ENCODE measurements around the gene CISH. TPM values are rescaled to one million over a fixed set of nuclear protein-coding genes. Genes with fewer than 3 reads are reported as not detected.

Gene CISH
- total RNA-seq, 4 donors from 2014 or later: 5.5 to 15.5 (median 5.8) TPM

- H3K4me3 ChIP-seq: no peak overlapping the region
- no peak for TF ChIP-seq POLR2A (IDR thresholded peaks at IDR 0.05)
- TF ChIP-seq EP300 (IDR thresholded peaks at IDR 0.05): no peak
- no peak for TF ChIP-seq CTCF (IDR thresholded peaks at IDR 0.05)
- H3K27ac ChIP-seq: peak overlapping the region in 3 of 4 donors; percentile 44 to 86 (median 84)
- peaks cover 0 to 2% (median 0%) of the 10 kb centered on the region in 3 donors for H3K36me3 ChIP-seq
- H3K9me3 ChIP-seq: no peaks in the 10 kb centered on the region
- 65 to 72% methylated on average over 6 of the region's 6 CpGs for WGBS, 2 donors
- H3K27me3 ChIP-seq: no peaks in the 10 kb centered on the region
- no peak for DNase-seq (ENCODE audit: low spot score in 2 of 2)
- peaks cover 0 to 74% (median 30%) of the 10 kb centered on the region in 4 donors for H3K4me1 ChIP-seq
These were observed 1.6 kb upstream of the CISH start for GRCh38 chr3:50612970-50613846.

GRCh38 chr3:50612234-50612882 lies 784 bp upstream of the CISH start:
- peaks cover 0 to 74% (median 25%) of the 10 kb centered on the region in 4 donors for H3K4me1 ChIP-seq
- peaks cover 0 to 11% (median 0%) of the 10 kb centered on the region in 3 donors for H3K36me3 ChIP-seq
- H3K27me3 ChIP-seq: no peaks in the 10 kb centered on the region
- DNase-seq (ENCODE audit: low spot score in 2 of 2): no peak
- no peaks in the 10 kb centered on the region for H3K9me3 ChIP-seq
- peak overlapping the region; percentile 46 to 67 (median 54) for H3K4me3 ChIP-seq
- H3K27ac ChIP-seq: peak overlapping the region; percentile 44 to 86 (median 83)
- WGBS, 2 donors: 6 to 9% methylated on average over 19 to 26 of the region's 29 CpGs
- TF ChIP-seq EP300 (IDR thresholded peaks at IDR 0.05): no peak
- peak in 1 of 5 experiments; percentile 5 for TF ChIP-seq CTCF (IDR thresholded peaks at IDR 0.05)
- TF ChIP-seq POLR2A (IDR thresholded peaks at IDR 0.05): peak in 1 of 2 donors; percentile 27

GRCh38 chr3:50610992-50611463 lies 546 bp downstream of the CISH start:
- DNase-seq (ENCODE audit: low spot score in 2 of 2): no peak
- WGBS, 2 donors: 12 to 16% methylated on average over 10 of the region's 10 CpGs
- peak overlapping the region; percentile 44 to 86 (median 83) for H3K27ac ChIP-seq
- H3K9me3 ChIP-seq: no peaks in the 10 kb centered on the region
- peaks cover 0 to 78% (median 26%) of the 10 kb centered on the region in 4 donors for H3K4me1 ChIP-seq
- H3K4me3 ChIP-seq: peak overlapping the region; percentile 46 to 67 (median 54)
- H3K27me3 ChIP-seq: no peaks in the 10 kb centered on the region
- TF ChIP-seq CTCF (IDR thresholded peaks at IDR 0.05) (no peak), POLR2A (IDR thresholded peaks at IDR 0.05) (no peak), EP300 (IDR thresholded peaks at IDR 0.05) (no peak)
- H3K36me3 ChIP-seq: peaks cover 0 to 24% (median 0%) of the 10 kb centered on the region in 3 donors

- no peaks in the 10 kb centered on the region for H3K9me3 ChIP-seq
- peak overlapping the region; percentile 46 to 67 (median 54) for H3K4me3 ChIP-seq
- peak overlapping the region; percentile 44 to 86 (median 83) for H3K27ac ChIP-seq
- TF ChIP-seq EP300 (IDR thresholded peaks at IDR 0.05): no peak
- no peak for TF ChIP-seq CTCF (IDR thresholded peaks at IDR 0.05)
- no peak for TF ChIP-seq POLR2A (IDR thresholded peaks at IDR 0.05)
- H3K27me3 ChIP-seq: no peaks in the 10 kb centered on the region
- peaks cover 0 to 25% (median 0%) of the 10 kb centered on the region in 3 donors for H3K36me3 ChIP-seq
- WGBS, 2 donors: 76 to 82% methylated on average over 6 of the region's 6 CpGs
- peaks cover 0 to 80% (median 28%) of the 10 kb centered on the region in 4 donors for H3K4me1 ChIP-seq
- no peak for DNase-seq (ENCODE audit: low spot score in 2 of 2)
These were observed 1.2 kb downstream of the CISH start for GRCh38 chr3:50610181-50610971.
